GM19438 (cell line): Measurements from ENCODE around the gene FGD2.

ENCODE experiments used
- ATAC-seq: cut with Tn5 transposase; IDR thresholded peaks from one replicate; pipeline ENCODE4 v1.9.1; 2021; ENCODE audit warnings: low read depth; ENCODE audit not compliant: unreplicated experiment

Gene FGD2

GRCh38 chr6:37005061-37005810 is at the start of gene FGD2:
TSS of gene FGD2 (plus strand) at chr6:37005655. CDS start at chr6:37005818, 163 bp downstream.
- ATAC-seq = peak; percentile 60

- no peak for ATAC-seq
These were observed 49.6 kb upstream of the FGD2 start for GRCh38 chr6:36955671-36956445.

- ATAC-seq = no peak
These were observed 49.0 kb upstream of the FGD2 start for GRCh38 chr6:36956446-36956820.

GRCh38 chr6:36957773-36958271 is 47.6 kb upstream of the FGD2 start:
- ATAC-seq = no peak

GRCh38 chr6:36958775-36959554 is 46.5 kb upstream of the FGD2 start:
- ATAC-seq = no peak

GRCh38 chr6:36959555-36960250 is 45.8 kb upstream of the FGD2 start:
- no peak for ATAC-seq

- ATAC-seq = no peak
These were observed 43.7 kb upstream of the FGD2 start for GRCh38 chr6:36961441-36962435.

- ATAC-seq = peak; percentile 63
These were observed 42.6 kb upstream of the FGD2 start for GRCh38 chr6:36962874-36963273.

- ATAC-seq = no peak
These were observed 41.8 kb upstream of the FGD2 start for GRCh38 chr6:36963451-36964290.

GRCh38 chr6:36964349-36964748 is 41.1 kb upstream of the FGD2 start:
- no peak for ATAC-seq

- ATAC-seq = no peak
These were observed 40.5 kb upstream of the FGD2 start for GRCh38 chr6:36964908-36965307.

- ATAC-seq = no peak
These were observed 38.2 kb upstream of the FGD2 start for GRCh38 chr6:36967301-36967700.

GRCh38 chr6:36967757-36968156 is 37.7 kb upstream of the FGD2 start:
- no peak for ATAC-seq

- ATAC-seq = no peak
These were observed 37.0 kb upstream of the FGD2 start for GRCh38 chr6:36968266-36968977.

GRCh38 chr6:36969240-36969691 is 36.2 kb upstream of the FGD2 start:
- no peak for ATAC-seq

- ATAC-seq = no peak
These were observed 35.2 kb upstream of the FGD2 start for GRCh38 chr6:36969988-36970891.
